ENCODE results near the gene PUS10.

Gene PUS10

GRCh38 chr2:60963190-60963589, 54.9 kb downstream of the PUS10 start:
- Histone ChIP-seq H3K4me2 (ENCODE audit: insufficient read depth, low read length) (no peak overlapping the region), H3K4me3 (ENCODE audit: low read depth in 1 of 2, low read length in 2 of 2) (no peak overlapping the region), H2AFZ (ENCODE audit: low read depth, low read length) (no peak overlapping the region), H3K36me3 (ENCODE audit: insufficient read depth, low read length) (peaks cover 4% of the 10 kb centered on the region; the same call in 1 of the 2 replicates), H4K20me1 (ENCODE audit: insufficient read depth, low read length) (no peaks in the 10 kb centered on the region), H3K4me1 (ENCODE audit: insufficient read depth, low read length) (peaks cover 27% of the 10 kb centered on the region), H3K27me3 (ENCODE audit: insufficient read depth, low read length, poor library complexity) (no peaks in the 10 kb centered on the region), H3K79me2 (ENCODE audit: insufficient read depth, low read length) (no peaks in the 10 kb centered on the region), H3K27ac (ENCODE audit: low read length) (no peak overlapping the region), H3K9ac (ENCODE audit: low read depth, low read length) (no peak overlapping the region), H3K9me3 (ENCODE audit: insufficient read depth, low read length, severe bottlenecking) (no peaks in the 10 kb centered on the region)
- DNase-seq (no peak), ATAC-seq (ENCODE audit: insufficient read depth, low read depth) (no peak)
- TF ChIP-seq EZH2 (IDR thresholded peaks at IDR 0.05; ENCODE audit: borderline replicate concordance, low read depth, low read length, severe bottlenecking) = no peak
- no peak for TF ChIP-seq CTCF (IDR thresholded peaks at IDR 0.05; ENCODE audit: borderline replicate concordance, extremely low read depth, low read length, poor library complexity, severe bottlenecking)

DNA sequence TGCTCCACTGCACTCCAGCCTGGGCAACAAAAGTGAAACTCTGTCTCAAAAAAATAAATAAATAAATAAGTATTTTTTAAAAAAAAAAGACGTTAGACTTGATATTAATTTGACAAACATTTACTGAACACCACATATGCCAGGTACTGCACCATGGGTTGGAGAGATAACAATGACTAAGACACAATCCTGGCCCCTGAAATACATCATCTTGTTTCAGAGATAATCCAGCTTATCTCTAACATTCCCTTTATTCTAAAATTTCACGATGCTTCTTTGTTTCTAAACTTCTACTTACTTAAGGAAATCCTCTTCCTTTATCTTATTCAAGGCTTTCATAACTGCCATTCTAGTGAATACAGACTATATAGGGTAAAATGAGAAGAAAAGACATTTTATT, 55.5 kb downstream of the PUS10 start:
- H3K4me3 ChIP-seq (ENCODE audit: low read depth in 1 of 2, low read length in 2 of 2) = no peak overlapping the region
- H4K20me1 ChIP-seq (ENCODE audit: insufficient read depth, low read length) = no peaks in the 10 kb centered on the region
- TF ChIP-seq EZH2 (IDR thresholded peaks at IDR 0.05; ENCODE audit: borderline replicate concordance, low read depth, low read length, severe bottlenecking) = no peak
- H2AFZ ChIP-seq (ENCODE audit: low read depth, low read length) = no peak overlapping the region
- no peaks in the 10 kb centered on the region for H3K27me3 ChIP-seq (ENCODE audit: insufficient read depth, low read length, poor library complexity)
- no peak overlapping the region for H3K27ac ChIP-seq (ENCODE audit: low read length)
- H3K79me2 ChIP-seq (ENCODE audit: insufficient read depth, low read length) = no peaks in the 10 kb centered on the region
- peaks cover 27% of the 10 kb centered on the region for H3K4me1 ChIP-seq (ENCODE audit: insufficient read depth, low read length)
- no peaks in the 10 kb centered on the region for H3K9me3 ChIP-seq (ENCODE audit: insufficient read depth, low read length, severe bottlenecking)
- no peak overlapping the region for H3K9ac ChIP-seq (ENCODE audit: low read depth, low read length)
- no peak for ATAC-seq (ENCODE audit: insufficient read depth, low read depth)
- no peak for DNase-seq
- H3K4me2 ChIP-seq (ENCODE audit: insufficient read depth, low read length) = no peak overlapping the region
- H3K36me3 ChIP-seq (ENCODE audit: insufficient read depth, low read length) = peaks cover 4% of the 10 kb centered on the region; the same call in 1 of the 2 replicates

DNA sequence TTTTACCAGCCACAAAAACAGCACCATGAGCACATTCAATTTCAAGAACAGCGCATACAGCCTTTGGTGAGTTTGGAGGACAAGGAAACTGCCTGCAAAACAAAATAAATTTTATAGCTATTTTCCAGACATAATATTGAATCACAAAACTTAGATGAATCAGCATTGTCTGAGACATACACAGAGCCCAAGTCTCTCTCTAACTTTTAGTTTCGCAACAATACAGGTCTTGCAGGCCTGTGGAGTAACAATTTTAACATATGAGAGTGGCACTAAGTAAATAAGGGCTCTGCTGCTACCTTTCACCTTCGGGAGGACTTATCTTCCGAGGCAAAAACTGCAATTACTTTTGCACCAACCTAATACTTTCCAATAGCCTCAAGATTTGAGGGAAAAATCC, 56.6 kb downstream of the PUS10 start:
- peaks cover 20% of the 10 kb centered on the region for H3K4me1 ChIP-seq (ENCODE audit: insufficient read depth, low read length)
- DNase-seq (no peak), ATAC-seq (ENCODE audit: insufficient read depth, low read depth) (no peak)
- H3K9ac ChIP-seq (ENCODE audit: low read depth, low read length) = no peak overlapping the region
- no peak overlapping the region for H2AFZ ChIP-seq (ENCODE audit: low read depth, low read length)
- no peak overlapping the region for H3K4me2 ChIP-seq (ENCODE audit: insufficient read depth, low read length)
- H4K20me1 ChIP-seq (ENCODE audit: insufficient read depth, low read length) = no peaks in the 10 kb centered on the region
- TF ChIP-seq CTCF (IDR thresholded peaks at IDR 0.05; ENCODE audit: borderline replicate concordance, extremely low read depth, low read length, poor library complexity, severe bottlenecking) (no peak), EZH2 (IDR thresholded peaks at IDR 0.05; ENCODE audit: borderline replicate concordance, low read depth, low read length, severe bottlenecking) (no peak)
- H3K36me3 ChIP-seq (ENCODE audit: insufficient read depth, low read length) = peaks cover 8% of the 10 kb centered on the region; the same call in 1 of the 2 replicates
- H3K79me2 ChIP-seq (ENCODE audit: insufficient read depth, low read length) = no peaks in the 10 kb centered on the region
- H3K27me3 ChIP-seq (ENCODE audit: insufficient read depth, low read length, poor library complexity) = no peaks in the 10 kb centered on the region
- H3K4me3 ChIP-seq (ENCODE audit: low read depth in 1 of 2, low read length in 2 of 2) = no peak overlapping the region
- H3K27ac ChIP-seq (ENCODE audit: low read length) = no peak overlapping the region
- no peaks in the 10 kb centered on the region for H3K9me3 ChIP-seq (ENCODE audit: insufficient read depth, low read length, severe bottlenecking)

DNA sequence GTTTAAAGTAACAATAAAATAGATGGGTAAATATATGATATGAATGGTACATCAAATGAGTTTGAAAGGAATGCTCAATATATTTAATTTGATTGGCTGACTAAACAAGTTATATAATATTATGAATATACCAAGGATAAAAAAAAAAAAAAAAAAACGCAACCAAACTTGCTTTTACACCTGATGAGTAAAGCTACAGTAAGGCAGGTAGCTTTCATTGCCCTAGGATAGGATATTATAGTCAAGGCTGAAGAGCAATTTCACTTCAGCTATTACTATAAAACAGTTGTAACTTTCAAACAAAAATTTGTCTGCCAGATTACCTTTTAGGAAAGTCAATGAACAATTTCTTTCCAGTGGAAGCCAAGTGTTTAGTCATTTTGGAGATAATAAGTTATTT, 57.3 kb downstream of the PUS10 start:
- no peaks in the 10 kb centered on the region for H3K27me3 ChIP-seq (ENCODE audit: insufficient read depth, low read length, poor library complexity)
- H3K4me1 ChIP-seq (ENCODE audit: insufficient read depth, low read length) = peaks cover 13% of the 10 kb centered on the region
- H3K27ac ChIP-seq (ENCODE audit: low read length) = no peak overlapping the region
- H2AFZ ChIP-seq (ENCODE audit: low read depth, low read length) = no peak overlapping the region
- DNase-seq = no peak
- TF ChIP-seq EZH2 (IDR thresholded peaks at IDR 0.05; ENCODE audit: borderline replicate concordance, low read depth, low read length, severe bottlenecking) (no peak), CTCF (IDR thresholded peaks at IDR 0.05; ENCODE audit: borderline replicate concordance, extremely low read depth, low read length, poor library complexity, severe bottlenecking) (no peak)
- no peak overlapping the region for H3K4me2 ChIP-seq (ENCODE audit: insufficient read depth, low read length)
- H3K79me2 ChIP-seq (ENCODE audit: insufficient read depth, low read length) = no peaks in the 10 kb centered on the region
- H3K9me3 ChIP-seq (ENCODE audit: insufficient read depth, low read length, severe bottlenecking) = no peaks in the 10 kb centered on the region
- ATAC-seq (ENCODE audit: insufficient read depth, low read depth) = no peak
- H4K20me1 ChIP-seq (ENCODE audit: insufficient read depth, low read length) = no peaks in the 10 kb centered on the region
- no peak overlapping the region for H3K4me3 ChIP-seq (ENCODE audit: low read depth in 1 of 2, low read length in 2 of 2)
- peaks cover 8% of the 10 kb centered on the region; the same call in 1 of the 2 replicates for H3K36me3 ChIP-seq (ENCODE audit: insufficient read depth, low read length)
- no peak overlapping the region for H3K9ac ChIP-seq (ENCODE audit: low read depth, low read length)

Data from DND-41 (cell line).